ENCODE results near the gene AKAP12. TPM values are rescaled to one million over a fixed set of nuclear protein-coding genes. Genes with fewer than 3 reads are reported as not detected.

Gene AKAP12
- polyA plus RNA-seq, 1 donor (not counting 4 experiments of a cell fraction or from before 2014, with no cell fraction given), result 0.56 TPM

- no peak for TF ChIP-seq EZH2 (IDR thresholded peaks at IDR 0.05; ENCODE audit: low read length)
- TF ChIP-seq, protein P1, sequence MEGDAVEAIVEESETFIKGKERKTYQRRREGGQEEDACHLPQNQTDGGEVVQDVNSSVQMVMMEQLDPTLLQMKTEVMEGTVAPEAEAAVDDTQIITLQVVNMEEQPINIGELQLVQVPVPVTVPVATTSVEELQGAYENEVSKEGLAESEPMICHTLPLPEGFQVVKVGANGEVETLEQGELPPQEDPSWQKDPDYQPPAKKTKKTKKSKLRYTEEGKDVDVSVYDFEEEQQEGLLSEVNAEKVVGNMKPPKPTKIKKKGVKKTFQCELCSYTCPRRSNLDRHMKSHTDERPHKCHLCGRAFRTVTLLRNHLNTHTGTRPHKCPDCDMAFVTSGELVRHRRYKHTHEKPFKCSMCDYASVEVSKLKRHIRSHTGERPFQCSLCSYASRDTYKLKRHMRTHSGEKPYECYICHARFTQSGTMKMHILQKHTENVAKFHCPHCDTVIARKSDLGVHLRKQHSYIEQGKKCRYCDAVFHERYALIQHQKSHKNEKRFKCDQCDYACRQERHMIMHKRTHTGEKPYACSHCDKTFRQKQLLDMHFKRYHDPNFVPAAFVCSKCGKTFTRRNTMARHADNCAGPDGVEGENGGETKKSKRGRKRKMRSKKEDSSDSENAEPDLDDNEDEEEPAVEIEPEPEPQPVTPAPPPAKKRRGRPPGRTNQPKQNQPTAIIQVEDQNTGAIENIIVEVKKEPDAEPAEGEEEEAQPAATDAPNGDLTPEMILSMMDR (optimal IDR thresholded peaks at IDR 0.05 in 1 of 3, IDR thresholded peaks at IDR 0.05 in 1 of 3, conservative IDR thresholded peaks at IDR 0.05 in 1 of 3; ENCODE audit: extremely low read depth in 1 of 3, insufficient read depth in 2 of 3, low read length in 3 of 3), result no peak
- DNase-seq (ENCODE audit: low read depth, low spot score), result no peak
Measured at GRCh38 chr6:151216804-151217203, 23.0 kb upstream of the AKAP12 start.

GRCh38 chr6:151219192-151219591, 20.6 kb upstream of the AKAP12 start:
- H3K4me1 ChIP-seq (ENCODE audit: control insufficient read depth, extremely low read depth, insufficient read depth, low read length), result no peaks in the 10 kb centered on the region
- FAIRE-seq, result no peak

More at GRCh38 chr6:151216804-151217203, 23.0 kb upstream of the AKAP12 start:
- Histone ChIP-seq H3K4me3 (ENCODE audit: control insufficient read depth in 2 of 3, extremely low read depth in 1 of 3, insufficient read depth in 2 of 3, low read depth in 1 of 3, low read length in 3 of 3) (no peak overlapping the region), H3K9ac (ENCODE audit: control insufficient read depth, extremely low read depth, insufficient read depth, low read length) (no peak overlapping the region), H2AFZ (ENCODE audit: control insufficient read depth, low read length) (no peak overlapping the region), H4K20me1 (ENCODE audit: control insufficient read depth, extremely low read depth, insufficient read depth, low read length) (no peaks in the 10 kb centered on the region), H3K79me2 (ENCODE audit: control insufficient read depth, insufficient read depth, low read length) (no peaks in the 10 kb centered on the region), H3K9me3 (ENCODE audit: control insufficient read depth, low read depth, low read length) (no peaks in the 10 kb centered on the region), H3K27ac (ENCODE audit: control insufficient read depth, insufficient read depth, low read length) (no peak overlapping the region), H3K27me3 (ENCODE audit: control insufficient read depth, extremely low read depth, insufficient read depth, low read length) (peaks cover 4% of the 10 kb centered on the region), H3K9me1 (ENCODE audit: control insufficient read depth, extremely low read depth, insufficient read depth, low read length) (no peaks in the 10 kb centered on the region), H3K36me3 (ENCODE audit: control insufficient read depth in 2 of 2, extremely low read depth in 1 of 2, insufficient read depth in 2 of 2, low read length in 2 of 2) (no peaks in the 10 kb centered on the region), H3K4me2 (ENCODE audit: control insufficient read depth, extremely low read depth, insufficient read depth, low read depth, low read length) (no peak overlapping the region), H3K4me1 (ENCODE audit: control insufficient read depth, extremely low read depth, insufficient read depth, low read length) (no peaks in the 10 kb centered on the region)
- no peak for FAIRE-seq
- dilution Hi-C loops (cut with MboI; ENCODE audit: extremely low pct_ligation_motif_present, low sequenced_read_pairs), result no loop called here

More at GRCh38 chr6:151219192-151219591, 20.6 kb upstream of the AKAP12 start:
- Histone ChIP-seq H3K9ac (ENCODE audit: control insufficient read depth, extremely low read depth, insufficient read depth, low read length) (no peak overlapping the region), H2AFZ (ENCODE audit: control insufficient read depth, low read length) (no peak overlapping the region), H3K27ac (ENCODE audit: control insufficient read depth, insufficient read depth, low read length) (no peak overlapping the region), H3K4me2 (ENCODE audit: control insufficient read depth, extremely low read depth, insufficient read depth, low read depth, low read length) (no peak overlapping the region), H3K36me3 (ENCODE audit: control insufficient read depth in 2 of 2, extremely low read depth in 1 of 2, insufficient read depth in 2 of 2, low read length in 2 of 2) (no peaks in the 10 kb centered on the region), H3K27me3 (ENCODE audit: control insufficient read depth, extremely low read depth, insufficient read depth, low read length) (peaks cover 4% of the 10 kb centered on the region), H4K20me1 (ENCODE audit: control insufficient read depth, extremely low read depth, insufficient read depth, low read length) (no peaks in the 10 kb centered on the region), H3K4me3 (ENCODE audit: control insufficient read depth in 2 of 3, extremely low read depth in 1 of 3, insufficient read depth in 2 of 3, low read depth in 1 of 3, low read length in 3 of 3) (no peak overlapping the region), H3K9me3 (ENCODE audit: control insufficient read depth, low read depth, low read length) (no peaks in the 10 kb centered on the region), H3K79me2 (ENCODE audit: control insufficient read depth, insufficient read depth, low read length) (no peaks in the 10 kb centered on the region), H3K9me1 (ENCODE audit: control insufficient read depth, extremely low read depth, insufficient read depth, low read length) (no peaks in the 10 kb centered on the region)
- DNase-seq (ENCODE audit: low read depth, low spot score), result no peak
- TF ChIP-seq EZH2 (IDR thresholded peaks at IDR 0.05; ENCODE audit: low read length), result no peak
- TF ChIP-seq, protein P1 (optimal IDR thresholded peaks at IDR 0.05 in 1 of 3, IDR thresholded peaks at IDR 0.05 in 1 of 3, conservative IDR thresholded peaks at IDR 0.05 in 1 of 3; ENCODE audit: extremely low read depth in 1 of 3, insufficient read depth in 2 of 3, low read length in 3 of 3), result no peak
- dilution Hi-C loops (cut with MboI; ENCODE audit: extremely low pct_ligation_motif_present, low sequenced_read_pairs), result no loop called here
